DMS79 (cell line): ENCODE results near the gene C1orf159.
"Not testable (repeated sequence)": the region's sequence is repeated elsewhere in the genome, so short reads cannot be mapped to it uniquely, and the experiment has no call there.

Experiments
- DNase-seq: peaks from one replicate; lab custom pipeline; 2025; lab: John Stamatoyannopoulos, UW

The C1orf159 gene

DNA sequence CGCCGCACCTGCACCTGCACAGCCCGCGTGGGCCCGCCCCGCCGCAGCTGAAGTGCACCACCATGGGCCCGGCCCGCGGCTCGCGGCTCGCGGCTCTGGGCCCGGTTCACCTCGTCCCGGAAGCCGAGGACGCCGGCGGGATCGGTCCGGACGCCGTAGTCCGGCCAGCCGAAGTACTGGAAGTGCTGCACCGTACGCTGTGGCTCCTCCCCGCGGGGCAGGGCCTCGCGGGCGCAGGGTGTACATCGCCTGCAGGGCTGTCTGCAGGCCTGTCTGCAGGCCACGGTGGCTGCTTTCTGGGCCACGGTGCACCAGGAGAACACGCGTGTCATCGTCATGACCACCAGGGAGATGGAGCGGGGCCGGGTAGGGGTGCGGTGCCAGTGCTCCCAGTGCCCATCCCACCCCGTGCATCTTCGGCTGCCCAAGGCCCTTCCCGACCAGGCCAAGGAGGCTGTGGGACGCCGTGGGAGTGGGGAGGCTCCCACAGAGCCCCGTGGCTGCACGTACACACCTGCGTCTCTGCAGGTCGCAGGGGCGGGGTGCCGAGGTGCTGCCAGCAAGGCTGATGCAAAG is 48.5 kb downstream of the C1orf159 start:
- DNase-seq, result no peak

DNA sequence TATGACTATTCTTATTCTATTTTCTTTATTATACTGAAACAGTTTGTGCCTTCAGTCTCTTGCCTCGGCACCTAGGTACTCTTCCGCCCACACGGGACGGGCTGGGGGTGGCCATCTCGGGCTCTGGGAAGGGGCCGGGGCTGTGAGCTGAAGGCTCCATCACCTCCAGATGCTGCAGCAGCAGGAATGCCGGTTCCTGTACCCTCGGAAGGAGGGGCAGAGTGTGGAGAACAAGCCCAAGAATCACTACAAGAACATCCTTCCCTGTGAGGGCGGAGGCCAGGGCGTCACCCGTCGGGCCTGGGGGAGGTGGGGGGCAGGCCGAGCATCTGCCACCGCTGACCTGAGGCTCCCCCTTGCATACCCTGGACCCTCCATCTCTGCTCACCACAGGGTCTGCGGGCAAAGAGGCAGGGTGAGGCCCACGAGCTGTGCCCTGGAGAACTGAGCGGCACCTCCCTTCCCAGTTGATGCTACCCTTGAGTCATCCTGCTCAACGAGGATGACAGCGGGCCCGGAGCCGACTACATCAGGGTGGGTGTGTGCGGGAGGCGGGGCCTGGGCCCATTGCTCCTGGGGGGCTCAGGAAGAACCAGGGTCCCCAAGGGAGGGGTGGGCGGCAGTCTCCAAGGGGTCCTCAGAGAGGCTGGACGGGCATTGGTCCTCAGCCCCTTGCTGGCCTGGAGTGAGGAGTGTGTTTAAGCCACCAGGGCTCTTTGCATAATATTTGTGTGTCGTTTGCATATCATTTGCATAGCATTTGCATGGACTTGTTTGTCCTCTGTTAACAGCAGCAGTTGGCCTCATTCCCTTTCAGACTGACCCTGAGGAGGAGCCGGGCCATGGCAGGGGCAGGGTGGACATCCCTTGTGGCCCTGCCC is 49.2 kb downstream of the C1orf159 start:
- DNase-seq, result no peak

DNA sequence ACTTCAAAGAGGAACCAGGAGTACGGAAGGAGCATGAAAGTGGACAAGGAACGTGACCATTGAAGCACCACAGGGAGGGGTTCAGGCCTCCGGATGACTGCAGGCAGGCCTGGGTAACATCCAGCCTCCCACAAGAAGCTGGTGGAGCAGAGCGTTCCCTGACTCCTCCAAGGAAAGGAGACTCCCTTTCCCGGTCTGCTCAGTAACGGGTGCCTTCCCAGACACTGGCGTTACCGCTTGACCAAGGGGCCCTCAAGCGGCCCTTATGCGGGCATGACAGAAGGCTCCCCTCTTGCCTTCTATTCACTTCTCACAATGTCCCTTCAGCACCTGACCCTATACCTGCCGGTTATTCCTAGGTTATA is 50.0 kb downstream of the C1orf159 start:
- not testable (repeated sequence) for DNase-seq

DNA sequence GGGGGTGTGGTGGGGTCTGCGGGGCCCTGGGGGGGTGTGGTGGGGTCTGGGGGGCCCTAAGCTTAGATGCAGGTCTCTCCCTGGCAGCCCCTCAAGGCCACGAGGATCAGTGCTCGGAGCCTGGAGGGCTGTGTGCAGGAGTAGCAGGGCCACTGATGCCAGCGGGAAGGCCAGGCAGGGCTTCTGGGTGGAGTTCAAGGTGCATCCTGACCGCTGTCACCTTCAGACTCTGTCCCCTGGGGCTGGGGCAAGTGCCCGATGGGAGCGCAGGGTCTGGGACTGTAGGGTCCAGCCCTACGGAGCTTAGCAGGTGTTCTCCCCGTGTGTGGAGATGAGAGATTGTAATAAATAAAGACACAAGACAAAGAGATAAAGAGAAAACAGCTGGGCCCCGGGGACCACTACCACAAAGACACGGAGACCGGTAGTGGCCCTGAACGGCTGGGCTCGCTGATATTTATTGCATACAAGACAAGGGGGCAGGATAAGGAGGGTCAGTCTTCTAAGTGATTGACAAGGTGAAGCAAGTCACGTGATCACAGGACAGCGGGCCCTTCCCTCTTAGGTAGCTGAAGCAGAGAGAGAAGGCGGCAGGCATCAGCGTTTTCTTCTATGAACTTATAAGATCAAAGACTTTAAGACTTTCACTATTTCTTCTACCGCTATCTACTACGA is 50.5 kb downstream of the C1orf159 start:
- no peak for DNase-seq

DNA sequence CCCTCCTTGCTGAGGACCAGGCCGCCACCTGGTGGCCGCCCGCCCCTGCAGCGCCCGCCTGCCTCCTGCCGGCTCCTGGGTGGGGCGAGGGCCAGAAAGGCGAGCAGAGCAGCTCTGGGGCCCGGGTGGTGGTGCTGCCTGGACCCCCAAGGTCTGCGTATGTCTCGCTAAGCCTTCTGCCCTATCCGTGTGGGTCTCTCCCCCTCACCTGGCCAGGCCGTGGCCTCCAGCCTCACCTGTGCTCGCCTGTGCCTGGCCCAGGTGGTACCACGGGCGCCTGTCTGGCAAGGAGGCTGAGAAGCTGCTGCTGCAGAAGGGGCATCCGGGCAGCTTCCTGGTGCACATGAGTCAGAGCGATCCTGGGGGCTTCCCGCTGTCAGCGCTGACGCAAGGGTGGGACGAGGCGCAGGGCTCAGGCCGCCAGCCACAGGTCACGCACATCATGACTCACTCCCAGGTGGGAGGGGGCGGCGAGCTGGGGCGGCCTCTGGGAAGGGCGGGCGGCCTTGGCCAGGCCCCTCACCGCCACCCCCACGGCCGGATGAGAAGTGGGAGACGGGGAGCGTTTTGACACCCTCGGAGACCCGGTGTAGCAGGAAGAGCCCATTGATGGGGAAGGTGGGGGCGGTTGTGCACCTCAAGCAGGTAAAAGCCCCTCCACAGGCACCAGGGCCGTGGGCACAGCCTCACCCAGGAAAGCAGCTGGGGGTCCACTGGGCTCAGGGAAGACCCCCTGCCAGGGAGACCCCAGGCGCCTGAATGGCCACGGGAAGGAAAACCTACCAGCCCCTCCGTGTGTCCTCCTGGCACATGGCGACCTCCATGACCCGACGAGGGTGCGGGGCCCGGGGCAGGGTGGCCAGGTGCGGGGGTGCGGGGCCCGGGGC is 51.7 kb downstream of the C1orf159 start:
- no peak for DNase-seq

DNA sequence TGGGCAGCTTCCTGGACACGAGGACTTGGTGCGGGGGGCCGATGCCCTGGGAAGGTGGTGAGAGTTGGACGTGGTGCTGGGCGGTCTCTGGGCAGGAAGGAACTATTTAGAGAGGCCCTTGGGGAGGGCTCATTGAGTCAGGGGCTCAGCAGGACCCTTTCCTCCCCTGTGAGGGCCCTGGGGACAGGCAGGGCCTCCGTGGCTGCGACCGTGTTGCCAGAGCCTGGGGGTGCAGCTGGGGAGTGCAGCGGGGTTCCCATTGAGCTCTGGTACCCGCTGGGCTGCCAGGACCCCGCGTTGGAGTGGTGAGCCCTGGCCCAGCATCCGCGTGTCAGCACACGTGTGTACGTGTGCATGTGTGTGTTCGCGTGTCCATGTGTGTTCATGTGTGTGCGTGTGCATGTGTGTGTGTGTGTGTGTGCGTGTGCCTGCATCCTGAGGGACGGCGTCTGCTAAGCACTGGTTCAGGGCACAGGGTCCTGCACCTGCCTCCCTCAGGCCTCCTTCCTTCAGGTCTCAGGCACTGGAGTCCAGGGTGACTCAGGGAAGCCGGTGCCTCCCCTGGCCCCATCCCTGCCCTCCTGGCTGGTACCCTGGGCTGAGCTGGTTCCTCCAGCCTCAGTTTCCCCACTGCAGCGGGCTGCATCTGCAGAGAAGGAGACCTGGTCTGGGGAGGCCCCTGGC is 52.5 kb downstream of the C1orf159 start:
- DNase-seq, result no peak

DNA sequence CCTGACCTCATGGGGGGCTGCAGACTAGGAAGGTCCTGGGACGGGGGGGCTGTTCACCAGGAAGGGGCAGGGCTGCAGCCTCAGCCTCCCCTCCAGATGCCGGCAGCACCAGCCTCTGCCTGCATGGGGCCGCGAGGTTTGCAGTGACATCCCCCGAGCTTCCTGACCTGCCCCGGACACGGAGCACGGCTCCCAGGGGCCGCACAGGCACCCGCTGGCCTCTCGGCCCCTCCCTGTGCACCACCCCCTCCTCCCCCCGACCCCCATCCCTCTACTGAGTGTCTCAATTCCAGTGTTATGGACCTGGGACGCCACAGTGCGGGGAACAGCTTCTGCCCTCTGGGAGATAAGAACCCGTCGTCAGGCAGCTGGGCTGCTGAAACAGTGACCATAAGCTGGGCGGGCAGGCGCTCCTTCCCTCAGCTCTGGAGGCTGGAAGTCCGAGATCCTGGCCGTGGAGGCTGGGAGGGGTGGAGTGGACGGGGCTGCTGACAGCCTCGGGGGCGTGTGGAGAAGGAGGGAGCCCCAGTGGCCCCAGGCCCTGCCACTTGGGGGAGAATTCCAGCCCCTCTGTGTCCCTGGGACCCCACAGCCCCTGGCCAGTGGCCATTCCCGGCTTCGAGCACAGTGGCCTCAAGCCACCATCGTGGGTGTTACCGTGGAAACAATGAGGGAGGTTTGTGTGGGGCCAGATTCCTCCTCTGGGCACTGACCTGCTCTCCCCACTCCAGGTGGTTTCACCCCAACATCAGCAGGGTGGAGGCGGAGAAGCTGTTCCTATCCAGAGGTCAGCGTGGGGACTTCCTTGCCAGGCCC is 53.3 kb downstream of the C1orf159 start:
- no peak for DNase-seq

DNA sequence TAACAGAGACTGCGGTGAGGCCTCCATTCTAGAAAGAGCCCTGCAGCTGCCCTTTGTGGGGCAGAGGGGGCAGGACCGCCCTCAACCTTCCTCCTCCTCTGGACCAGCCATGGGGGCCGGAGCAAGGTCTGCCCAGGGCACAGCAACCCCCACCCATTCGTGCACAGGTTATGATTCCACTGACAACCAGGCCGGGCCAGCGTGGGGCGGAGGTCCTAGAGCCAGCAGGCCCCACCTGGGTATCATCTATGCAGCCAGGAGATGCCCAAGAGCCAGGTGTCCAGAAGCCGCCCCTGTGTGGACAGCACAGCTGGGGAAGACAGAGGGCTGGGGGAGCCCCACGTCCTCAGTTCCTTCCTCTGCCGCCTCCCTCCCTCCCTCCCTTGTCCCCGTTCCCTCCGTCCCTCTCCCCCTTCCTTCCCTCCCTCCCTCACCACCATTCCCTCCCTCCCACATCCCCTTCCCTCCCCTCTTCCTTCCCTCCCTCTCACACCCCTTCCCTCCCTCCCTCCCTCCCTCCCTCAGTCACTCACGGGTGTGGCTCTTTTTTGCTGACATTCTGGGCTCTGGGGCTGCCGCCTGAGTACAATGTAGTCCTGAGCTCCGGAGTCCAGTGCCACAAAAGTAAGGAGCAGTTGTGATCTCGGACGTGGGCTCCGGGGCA is 54.1 kb downstream of the C1orf159 start:
- no peak for DNase-seq

DNA sequence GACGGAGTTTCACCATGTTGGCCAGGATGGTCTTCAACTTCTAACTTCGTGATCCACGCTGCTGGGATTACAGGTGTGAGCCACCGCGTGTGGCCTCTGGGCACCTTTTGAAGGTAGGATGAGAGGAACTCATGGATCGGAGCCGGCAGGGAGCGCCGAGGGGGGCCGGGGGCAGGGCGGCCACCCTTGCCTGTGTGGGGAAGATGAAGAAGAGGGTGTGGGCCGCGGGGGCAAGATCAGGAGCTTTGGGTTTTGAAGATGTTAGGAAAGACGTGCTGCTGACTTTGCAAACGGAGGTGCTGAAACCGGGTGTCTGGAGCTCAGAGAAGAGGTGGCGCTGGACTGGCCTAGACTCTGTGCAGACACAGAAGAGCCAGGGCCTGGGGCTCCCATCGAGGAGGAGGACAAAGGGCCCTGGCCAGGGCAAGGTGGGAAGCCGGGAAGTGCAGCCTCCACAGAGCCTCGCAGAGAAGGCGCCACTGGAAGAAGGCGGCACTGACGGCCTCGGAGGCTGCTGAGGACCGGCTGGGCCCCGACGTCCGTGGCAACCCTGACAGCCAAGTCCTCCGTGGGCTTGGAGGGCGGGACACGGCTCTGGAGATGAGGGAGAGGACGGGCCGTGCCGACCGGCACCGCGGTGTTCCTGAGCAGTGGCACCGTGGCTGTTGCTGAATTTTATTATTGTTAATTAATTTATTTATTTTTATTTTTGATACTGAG is 55.4 kb downstream of the C1orf159 start:
- DNase-seq, result no peak

DNA sequence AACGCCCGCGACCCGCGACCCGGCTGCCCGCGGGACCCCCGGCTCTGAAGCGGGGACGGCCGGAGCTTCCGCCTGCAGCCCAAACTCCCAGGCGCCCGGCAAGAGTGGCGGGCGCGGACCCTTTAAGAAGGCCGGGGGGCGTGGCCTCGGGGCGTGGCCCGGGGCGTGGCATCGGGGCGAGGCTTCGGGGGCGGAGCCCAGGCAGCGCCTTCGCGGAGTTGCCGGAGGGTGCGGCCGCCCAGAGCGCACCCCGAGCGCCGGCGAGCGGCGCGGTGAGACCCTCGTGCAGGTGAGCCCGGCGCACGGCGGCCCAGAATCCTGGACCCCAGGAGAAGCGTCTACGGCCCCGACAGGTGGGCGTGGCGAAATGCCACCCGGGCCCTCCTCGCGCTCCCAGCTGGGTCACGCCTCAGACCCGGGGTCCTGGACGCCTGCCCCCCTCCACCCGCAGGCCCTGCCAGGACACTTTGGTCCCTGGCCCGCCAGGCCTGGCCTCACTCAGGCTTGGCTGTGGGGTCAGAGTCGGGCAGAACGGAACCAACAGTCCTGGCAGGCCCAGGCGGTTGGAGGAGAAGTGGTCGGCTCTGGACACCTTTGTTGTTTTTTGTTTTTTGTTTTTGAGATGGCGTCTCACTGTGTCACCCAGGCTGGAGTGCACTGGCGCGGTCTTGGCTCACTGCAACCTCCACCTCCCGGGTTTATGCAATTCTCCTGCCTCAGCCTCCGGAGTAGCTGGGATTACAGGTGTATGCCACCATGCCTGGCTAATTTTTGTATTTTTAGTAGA is 56.2 kb downstream of the C1orf159 start:
- peak; percentile 42 for DNase-seq

DNA sequence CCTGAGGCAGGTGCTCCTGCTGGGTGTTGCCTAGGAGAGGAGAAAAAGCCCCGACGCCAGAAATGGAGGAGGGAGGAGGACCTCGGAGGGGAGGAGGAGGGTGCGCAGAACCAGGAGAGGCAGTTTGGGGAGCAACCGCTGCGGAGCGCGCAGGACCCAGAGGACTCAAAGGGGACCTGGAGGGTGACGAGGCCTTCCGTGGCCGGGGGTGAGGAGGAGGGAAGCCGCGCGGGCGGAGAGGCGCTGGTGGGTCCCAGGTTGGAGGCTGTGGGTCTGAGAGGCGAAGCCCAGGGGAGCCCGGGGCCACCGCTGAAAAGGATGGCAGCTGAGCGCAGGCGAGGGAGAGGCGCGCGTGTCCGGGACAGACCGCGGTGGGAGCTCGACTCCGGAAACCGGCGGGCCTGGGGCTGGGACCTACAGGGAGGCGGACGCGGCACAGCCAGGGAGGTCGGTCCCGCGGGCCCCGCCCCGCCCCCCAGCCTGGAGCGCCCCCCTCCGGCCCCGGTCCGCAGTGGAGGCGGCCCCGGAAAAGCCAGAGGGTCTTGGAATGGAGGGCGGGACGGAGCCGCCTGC is 56.9 kb downstream of the C1orf159 start:
- DNase-seq, result peak; percentile 17

DNA sequence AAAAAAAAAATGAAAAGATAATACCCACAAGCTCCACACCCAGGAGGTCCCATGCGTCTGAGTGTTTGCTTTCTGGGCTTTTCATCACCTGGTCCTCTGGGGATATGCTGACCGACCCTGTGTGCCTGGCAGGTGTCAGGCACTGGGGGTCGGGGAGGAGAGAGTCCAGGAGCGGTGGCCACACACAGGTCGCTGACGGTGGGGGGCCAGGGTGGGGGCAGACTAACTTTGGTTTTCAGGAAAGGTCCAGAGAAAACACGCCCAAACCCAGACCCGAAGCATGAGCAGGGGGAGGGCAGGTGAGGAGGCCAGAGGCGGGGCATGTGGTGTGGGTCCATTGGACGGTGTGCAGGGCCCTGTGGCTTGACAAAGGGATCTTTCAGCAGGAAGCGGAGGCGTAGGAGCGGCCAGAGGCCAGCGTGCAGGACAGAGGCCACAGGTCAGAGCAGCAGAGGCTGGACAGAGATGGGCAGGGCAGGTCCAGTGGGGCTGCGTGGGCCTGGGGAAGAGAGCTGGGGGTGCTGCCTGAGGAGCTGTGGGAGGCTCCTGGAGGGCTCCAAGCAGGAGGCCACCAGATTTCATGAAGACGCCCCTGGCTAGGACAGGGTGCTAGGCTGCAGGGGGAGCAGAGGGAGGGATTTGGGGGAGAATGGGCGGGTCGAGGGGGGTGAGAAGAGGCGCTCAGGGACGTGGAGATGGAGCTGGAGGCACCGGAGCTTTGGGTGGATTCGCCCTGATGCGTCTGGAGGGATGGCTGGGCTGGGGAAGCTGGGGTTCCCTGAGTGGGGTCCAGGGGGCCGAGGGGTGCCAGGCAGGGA is 57.6 kb downstream of the C1orf159 start:
- DNase-seq, result no peak

DNA sequence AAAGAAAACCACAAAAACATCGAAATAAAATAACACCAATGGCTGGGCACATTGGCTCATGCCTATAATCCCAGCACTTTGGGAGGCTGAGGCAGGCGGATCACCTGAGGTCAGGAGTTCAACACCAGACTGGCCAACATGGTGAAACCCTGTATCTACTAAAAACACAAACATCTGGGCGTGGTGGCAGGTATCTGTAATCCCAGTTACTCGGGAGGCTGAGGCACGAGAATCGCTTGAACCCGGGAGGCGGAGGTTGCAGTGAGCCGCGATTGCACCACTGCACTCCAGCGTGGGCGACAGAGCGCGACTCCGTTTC is 58.2 kb downstream of the C1orf159 start:
- DNase-seq, result not testable (repeated sequence)

DNA sequence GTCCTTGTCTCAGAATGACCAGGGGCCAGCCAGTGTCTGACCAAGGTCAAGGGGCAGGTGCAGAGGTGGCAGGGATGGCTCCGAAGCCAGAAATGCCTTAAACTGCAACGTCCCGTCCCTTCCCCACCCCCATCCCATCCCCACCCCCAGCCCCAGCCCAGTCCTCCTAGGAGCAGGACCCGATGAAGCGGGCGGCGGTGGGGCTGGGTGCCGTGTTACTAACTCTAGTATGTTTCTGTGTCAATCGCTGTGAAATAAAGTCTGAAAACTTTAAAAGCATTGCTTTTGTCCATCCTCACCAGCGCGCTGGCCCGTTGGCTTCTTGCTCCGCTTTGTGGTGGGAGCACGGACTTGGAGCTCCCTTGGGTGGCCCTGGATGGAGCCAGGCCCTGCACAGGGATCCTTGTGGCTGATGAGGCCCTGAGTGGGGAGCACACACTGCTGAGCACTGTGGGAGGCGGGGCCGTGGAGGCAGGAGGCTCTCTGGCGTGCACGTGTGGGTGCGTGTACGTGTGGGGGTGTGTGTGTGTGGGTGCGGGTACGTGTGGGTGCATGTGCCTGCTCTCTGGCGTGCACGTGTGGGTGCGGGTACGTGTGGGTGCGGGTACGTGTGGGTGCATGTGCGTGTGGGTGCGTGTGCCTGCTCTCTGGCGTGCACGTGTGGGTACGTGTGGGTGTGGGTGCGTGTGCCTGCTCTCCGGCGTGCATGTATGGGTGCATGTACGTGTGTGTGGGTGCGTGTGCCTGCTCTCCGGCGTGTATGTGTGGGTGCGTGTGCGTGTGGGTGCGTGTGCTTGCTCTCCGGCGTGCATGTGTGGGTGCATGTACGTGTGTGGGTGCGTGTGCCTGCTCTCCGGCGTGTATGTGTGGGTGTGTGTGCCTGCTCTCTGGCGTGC is 59.8 kb downstream of the C1orf159 start:
- no peak for DNase-seq

DNA sequence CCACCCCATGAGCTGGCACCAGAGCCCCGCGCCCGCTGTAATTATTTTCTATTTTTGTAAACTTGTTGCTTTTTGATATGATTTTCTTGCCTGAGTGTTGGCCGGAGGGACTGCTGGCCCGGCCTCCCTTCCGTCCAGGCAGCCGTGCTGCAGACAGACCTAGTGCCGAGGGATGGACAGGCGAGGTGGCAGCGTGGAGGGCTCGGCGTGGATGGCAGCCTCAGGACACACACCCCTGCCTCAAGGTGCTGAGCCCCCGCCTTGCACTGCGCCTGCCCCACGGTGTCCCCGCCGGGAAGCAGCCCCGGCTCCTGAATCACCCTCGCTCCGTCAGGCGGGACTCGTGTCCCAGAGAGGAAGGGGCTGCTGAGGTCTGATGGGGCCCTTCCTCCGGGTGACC is 60.9 kb downstream of the C1orf159 start:
- DNase-seq, result no peak

DNA sequence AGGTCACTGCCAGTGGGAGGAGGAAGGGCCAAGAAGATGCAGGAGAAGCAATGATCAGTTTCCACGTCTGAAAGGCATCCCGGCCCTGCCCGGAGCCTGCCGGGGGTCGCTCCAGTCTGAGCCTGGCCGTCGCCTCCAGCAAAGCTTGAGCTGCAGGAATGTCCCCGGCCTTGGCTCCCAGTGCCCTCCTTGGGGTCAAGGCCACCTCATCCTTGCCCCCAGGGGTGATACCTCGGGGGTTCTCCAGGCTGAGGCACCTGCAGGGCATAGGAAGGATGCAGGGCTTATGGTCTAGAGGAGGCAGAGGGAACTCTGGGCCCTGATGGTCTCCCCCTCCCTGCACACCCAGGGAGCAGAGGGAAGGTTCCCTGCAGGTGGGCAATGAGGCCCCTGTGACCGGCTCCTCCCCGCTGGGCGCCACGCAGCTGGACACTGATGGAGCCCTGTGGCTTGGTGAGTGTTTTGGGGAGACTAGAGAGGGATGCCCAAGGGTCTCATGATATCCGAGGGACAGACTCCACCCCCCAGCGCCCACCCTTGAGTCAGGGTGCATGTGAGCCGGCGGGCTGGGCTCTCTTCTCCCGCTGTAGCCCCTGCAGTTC is 61.7 kb downstream of the C1orf159 start:
- no peak for DNase-seq
